H1 (cell line): ENCODE results near the gene CST9L. TPM values are rescaled to one million over a fixed set of nuclear protein-coding genes. Genes with fewer than 3 reads are reported as not detected.

Experiments used
- CTCF ChIA-PET: fragments of 300-600 bp; sonication (Branson Sonifier 250); formaldehyde crosslinking; loops from one replicate; lab custom pipeline; 2021; ENCODE audit not compliant: partially characterized antibody; lab: Charles Lee
- POLR2A ChIA-PET: fragments of 300-600 bp; sonication (Branson Sonifier 250); formaldehyde crosslinking; loops from one replicate; lab custom pipeline; 2021; ENCODE audit warnings: inconsistent platforms; ENCODE audit not compliant: partially characterized antibody; lab: Charles Lee
- DNase-seq, 2 experiments: peaks; one replicate each; pipeline versions ENCODE4 v3.0.0 to v3.0.0-alpha.2; 2010 to 2022; ENCODE audit warnings: low spot score in 2 of 2, low read depth in 1 of 2, mixed read lengths in 1 of 2
- FAIRE-seq: peaks from 2 replicates; lab custom pipeline; 2011; peaks lifted over from hg19 to GRCh38; lab: Jason Lieb, UNC
- H2AFZ ChIP-seq: 2 replicates; pipeline ENCODE4 v1.8.1; 2012; ENCODE audit warnings: low read length, inconsistent platforms
- H2AK5ac ChIP-seq: 2 replicates; pipeline ENCODE4 v1.6.1; 2013; ENCODE audit warnings: low read depth, low read length
- H2BK120ac ChIP-seq: replicated peaks from 2 replicates; pipeline ENCODE3; 2013; ENCODE audit warnings: low read depth, low read length, inconsistent platforms
- H2BK12ac ChIP-seq: 2 replicates; pipeline ENCODE4 v1.6.1; 2013; ENCODE audit warnings: low read depth, low read length
- H2BK15ac ChIP-seq: 2 replicates; pipeline ENCODE4 v1.6.1; 2013; ENCODE audit warnings: low read length
- H2BK20ac ChIP-seq: 2 replicates; pipeline ENCODE4 v1.6.1; 2013; ENCODE audit warnings: low read length
- H2BK5ac ChIP-seq: 2 replicates; pipeline ENCODE4 v1.6.1; 2013; ENCODE audit warnings: low read depth, low read length
- H3K14ac ChIP-seq: 2 replicates; pipeline ENCODE4 v1.6.1; 2013; ENCODE audit warnings: inconsistent platforms; ENCODE audit not compliant: insufficient read length
- H3K18ac ChIP-seq: 2 replicates; pipeline ENCODE4 v1.6.1; 2013; ENCODE audit warnings: low read length; ENCODE audit errors: extremely low read depth
- H3K23ac ChIP-seq: 2 replicates; pipeline ENCODE4 v1.6.1; 2013; ENCODE audit warnings: inconsistent platforms; ENCODE audit not compliant: insufficient read length
- H3K23me2 ChIP-seq: 2 replicates; pipeline ENCODE4 v1.6.1; 2013; ENCODE audit warnings: low read depth, low read length
- H3K27ac ChIP-seq: 2 replicates; pipeline ENCODE4 v1.6.1; 2011; ENCODE audit warnings: low read depth, low read length, inconsistent platforms
- H3K27me3 ChIP-seq, 4 experiments: replicated peaks in 1 of 4; 1 replicate in 1 of 4; 2 replicates in 3 of 4; pipeline versions ENCODE4 v1.6.1 to v1.8.1; 2011 to 2013; ENCODE audit warnings: low read length in 3 of 4, mild to moderate bottlenecking in 3 of 4, inconsistent platforms in 2 of 4, mixed read lengths in 2 of 4, moderate library complexity in 1 of 4; ENCODE audit not compliant: control insufficient read depth in 3 of 4, insufficient read depth in 3 of 4; ENCODE audit errors: extremely low read depth in 1 of 4
- H3K36me3 ChIP-seq, 4 experiments: 2 replicates each; pipeline versions ENCODE4 v1.6.1 to v1.8.1; 2011 to 2013; ENCODE audit warnings: mild to moderate bottlenecking in 4 of 4, low read length in 3 of 4, moderate library complexity in 2 of 4, control low read depth in 1 of 4, inconsistent platforms in 1 of 4; ENCODE audit not compliant: insufficient read depth in 4 of 4, control insufficient read depth in 2 of 4
- H3K4ac ChIP-seq: replicated peaks from 2 replicates; pipeline ENCODE3; 2013; ENCODE audit warnings: low read length, low read depth, mixed read lengths, inconsistent platforms; ENCODE audit not compliant: insufficient read length
- H3K4me1 ChIP-seq, 4 experiments: replicated peaks in 1 of 4; 1 replicate in 1 of 4; 2 replicates in 3 of 4; pipeline versions ENCODE4 v1.6.1 to v1.8.1; 2011 to 2013; ENCODE audit warnings: low read length in 3 of 4, inconsistent platforms in 2 of 4, mixed read lengths in 1 of 4; ENCODE audit not compliant: insufficient read depth in 4 of 4, control insufficient read depth in 3 of 4
- H3K4me2 ChIP-seq, 2 experiments: 2 replicates each; pipeline versions ENCODE4 v1.6.1 to v1.8.1; 2011 to 2013; ENCODE audit warnings: low read depth in 2 of 2, low read length in 2 of 2, control low read depth in 1 of 2, inconsistent platforms in 1 of 2, mild to moderate bottlenecking in 1 of 2; ENCODE audit not compliant: insufficient read depth in 1 of 2
- H3K4me3 ChIP-seq, 4 experiments: fragments of 200-600, 300-600 bp in 1 of 4; sonication (generic), shearing (Covaris generic), sonication (Bioruptor Twin) in 1 of 4; 2 replicates each; pipeline versions ENCODE4 v1.5.1 to v1.8.1; 2011 to 2016; ENCODE audit warnings: low read length in 4 of 4, low read depth in 3 of 4, control low read depth in 2 of 4, inconsistent platforms in 2 of 4, mild to moderate bottlenecking in 2 of 4, mixed read lengths in 1 of 4, moderate library complexity in 1 of 4; ENCODE audit not compliant: insufficient read depth in 2 of 4; ENCODE audit errors: extremely low read depth in 1 of 4
- H3K56ac ChIP-seq: replicated peaks from 2 replicates; pipeline ENCODE3; 2013; ENCODE audit warnings: low read depth, mild to moderate bottlenecking, mixed read lengths, low read length, inconsistent platforms; ENCODE audit not compliant: insufficient read length
- H3K79me1 ChIP-seq: 2 replicates; pipeline ENCODE4 v1.6.1; 2013; ENCODE audit warnings: low read depth, low read length, control low read depth
- H3K79me2 ChIP-seq, 2 experiments: 2 replicates each; pipeline versions ENCODE4 v1.6.1 to v1.8.1; 2012 to 2013; ENCODE audit warnings: low read length in 2 of 2, mild to moderate bottlenecking in 2 of 2, inconsistent platforms in 1 of 2; ENCODE audit not compliant: insufficient read depth in 2 of 2, control insufficient read depth in 1 of 2
- H3K9ac ChIP-seq, 4 experiments: replicated peaks in 1 of 4; 1 replicate in 1 of 4; 2 replicates in 3 of 4; pipeline versions ENCODE4 v1.6.1 to v1.8.1; 2011 to 2013; ENCODE audit warnings: low read depth in 3 of 4, low read length in 3 of 4, control low read depth in 2 of 4, mild to moderate bottlenecking in 2 of 4, moderate library complexity in 2 of 4, inconsistent platforms in 1 of 4; ENCODE audit errors: extremely low read depth in 1 of 4
- H3K9me3 ChIP-seq, 2 experiments: 2 replicates each; pipeline versions ENCODE4 v1.6.1 to v1.8.1; 2012 to 2013; ENCODE audit warnings: mild to moderate bottlenecking in 2 of 2, moderate library complexity in 2 of 2, control low read depth in 1 of 2, inconsistent platforms in 1 of 2, low read depth in 1 of 2, low read length in 1 of 2, mixed read lengths in 1 of 2; ENCODE audit not compliant: insufficient read depth in 2 of 2
- H4K20me1 ChIP-seq, 2 experiments: replicated peaks in 1 of 2; 2 replicates each; pipeline versions ENCODE3 to v1.8.1; 2011 to 2013; ENCODE audit warnings: inconsistent platforms in 2 of 2, low read length in 2 of 2, mild to moderate bottlenecking in 1 of 2; ENCODE audit not compliant: insufficient read depth in 2 of 2, control insufficient read depth in 1 of 2
- H4K5ac ChIP-seq: 2 replicates; pipeline ENCODE4 v1.6.1; 2013; ENCODE audit warnings: low read length, low read depth, mixed read lengths, inconsistent platforms; ENCODE audit not compliant: insufficient read length
- H4K8ac ChIP-seq: 2 replicates; pipeline ENCODE4 v1.8.0; 2013; ENCODE audit warnings: mild to moderate bottlenecking, moderate library complexity, low read length, inconsistent platforms; ENCODE audit not compliant: insufficient read depth; ENCODE audit errors: extremely low read depth
- H4K91ac ChIP-seq: replicated peaks from 2 replicates; pipeline ENCODE3; 2013; ENCODE audit warnings: low read length, mixed read lengths, inconsistent platforms; ENCODE audit not compliant: insufficient read length
- HDAC2 ChIP-seq, 2 experiments: fragments of 300-600 bp in 1 of 2; sonication (generic) in 1 of 2; IDR thresholded peaks; 2 replicates each; pipeline ENCODE4 v1.6.1; 2011 to 2012; ENCODE audit warnings: low read depth in 2 of 2, low read length in 2 of 2, mild to moderate bottlenecking in 2 of 2, moderate library complexity in 2 of 2, borderline replicate concordance in 1 of 2, inconsistent platforms in 1 of 2
- SP4 ChIP-seq: IDR thresholded peaks from 2 replicates; pipeline ENCODE4 v1.6.1; 2012; ENCODE audit warnings: low read length, inconsistent platforms
- WGBS, 2 experiments: shearing (Covaris generic) in 1 of 2; methylation state at CpG; one replicate each; pipeline versions ENCODE4 v1.1.6 to v1.1.7; 2013 to 2015; ENCODE audit warnings: low lambda C conversion rate in 2 of 2, mixed read lengths in 2 of 2, inconsistent platforms in 1 of 2, low coverage in 1 of 2, missing lambda C conversion rate in 1 of 2; ENCODE audit not compliant: insufficient replicate concordance in 2 of 2, insufficient coverage in 1 of 2, insufficient read length in 1 of 2; ENCODE audit errors: extremely low coverage in 1 of 2, missing lambda C conversion rate in 1 of 2; 5-methylcytosine and 5-hydroxymethylcytosine counted together
- polyA plus RNA-seq, 7 experiments: library from polyadenylated mRNA; depleted of rRNA in 3 of 7; stranded (reverse) in 5 of 7; unstranded in 2 of 7; fragments of >200 nt in 5 of 7; fragments of 200-250 nt in 2 of 7; gene quantifications; 1 replicate in 5 of 7; 2 replicates in 1 of 7; 4 replicates in 1 of 7; pipeline versions ENCODE4 v1.2.1 to v1.2.3, GENCODE V29; 2011 to 2013; ENCODE audit warnings: missing spikeins in 2 of 7, mixed read lengths in 2 of 7
- total RNA-seq: library from RNA; stranded (reverse); fragmentation: NEBNext Ultra II Directional; extraction: Animal tissue kit (Norgen Biotek cat#: 25700); gene quantifications from 2 replicates; pipeline ENCODE4 v1.2.1, GENCODE V29; 2021

The CST9L gene
- total and polyA plus RNA-seq, 2 of the 8 experiments (the other 6 are each of a cell fraction or from before 2014, with no cell fraction given) = not detected

DNA sequence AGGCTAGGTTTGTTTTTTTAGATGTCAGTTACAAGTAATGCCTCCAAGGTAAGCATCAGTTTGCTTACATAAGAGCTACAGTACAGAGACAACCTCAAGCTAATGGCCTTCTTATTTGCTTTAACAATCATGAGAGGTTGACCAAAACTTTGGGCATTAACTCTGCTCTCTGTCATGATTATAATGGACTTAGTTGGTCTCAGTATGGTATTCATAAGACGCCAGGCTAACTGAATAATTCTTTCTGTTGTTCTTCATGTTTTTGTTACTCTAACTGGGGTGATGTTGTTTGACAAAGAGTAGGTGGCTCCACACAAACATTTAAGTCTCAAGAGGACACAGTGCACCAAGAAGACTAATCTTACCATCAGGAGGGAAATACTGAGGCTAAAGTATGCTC lies 27.7 kb upstream of the CST9L start:
- no peaks in the 10 kb centered on the region for H3K36me3 ChIP-seq
- H3K56ac ChIP-seq = no peak overlapping the region
- H3K4me1 ChIP-seq = no peaks in the 10 kb centered on the region
- no peaks in the 10 kb centered on the region for H3K9me3 ChIP-seq
- no peak overlapping the region for H2BK120ac ChIP-seq
- H3K79me2 ChIP-seq = no peaks in the 10 kb centered on the region
- H3K23ac ChIP-seq = no peak overlapping the region
- H2AFZ ChIP-seq = no peak overlapping the region
- H3K4me3 ChIP-seq = no peak overlapping the region
- TF ChIP-seq HDAC2 (IDR thresholded peaks at IDR 0.05; ENCODE audit: borderline replicate concordance in 1 of 2, low read depth in 2 of 2, low read length in 2 of 2) (no peak), SP4 (no peak)
- H3K23me2 ChIP-seq = no peaks in the 10 kb centered on the region
- H3K27ac ChIP-seq = no peak overlapping the region
- ChIA-PET POLR2A (no interaction called here), CTCF (interaction anchor here (1.0 to 1.4 kb wide), 4 partner anchors 11 to 154 kb away, joined by 3 to 4 read pairs (median 4); no protein-coding TSS in a partner anchor)
- H3K18ac ChIP-seq = no peak overlapping the region
- H3K14ac ChIP-seq = no peak overlapping the region
- FAIRE-seq (no peak), DNase-seq (no peak)
- H3K27me3 ChIP-seq = no peaks in the 10 kb centered on the region
- H4K20me1 ChIP-seq = no peaks in the 10 kb centered on the region
- no peak overlapping the region for H4K5ac ChIP-seq
- no peak overlapping the region for H3K4me2 ChIP-seq
- 86% methylated on average over 1 of the region's 1 CpG; no CpG with 5 or more reads in 1 of the 2 experiments for WGBS, 2 experiments
- H3K79me1 ChIP-seq = no peaks in the 10 kb centered on the region
- H2BK20ac ChIP-seq = no peak overlapping the region
- H2BK12ac ChIP-seq = no peak overlapping the region
- H4K8ac ChIP-seq = no peak overlapping the region
- H2AK5ac ChIP-seq = no peak overlapping the region
- H3K9ac ChIP-seq = no peak overlapping the region
- H2BK5ac ChIP-seq = no peak overlapping the region
- no peak overlapping the region for H4K91ac ChIP-seq
- H3K4ac ChIP-seq = no peak overlapping the region
- no peak overlapping the region for H2BK15ac ChIP-seq
